Measurements from ENCODE around the gene ZNF462. TPM values are rescaled to one million over a fixed set of nuclear protein-coding genes. Genes with fewer than 3 reads are reported as not detected.

ZNF462 gene
- total RNA-seq, 4 donors from 2014 or later, result 19.1 to 57.9 (median 35.6) TPM

DNA sequence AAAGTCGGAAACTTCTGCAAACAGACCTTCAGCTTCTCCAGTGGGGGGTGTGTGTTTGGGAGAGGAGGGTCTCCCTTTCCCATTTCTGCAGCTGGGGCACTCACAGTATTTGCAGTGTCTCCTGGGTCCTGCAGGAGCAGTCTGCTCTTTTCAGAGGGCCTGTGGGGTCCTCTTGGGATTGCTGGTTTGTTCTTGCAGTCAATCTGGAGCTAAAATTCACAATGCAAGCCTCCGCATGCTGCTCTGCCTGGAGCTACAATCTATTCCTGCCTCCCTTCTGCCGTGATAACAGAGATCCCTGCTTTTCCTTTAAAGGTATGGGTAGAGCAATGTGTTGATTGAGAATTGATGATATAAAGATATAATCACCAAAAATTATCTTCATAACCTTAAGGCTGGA lies 43.2 kb downstream of the ZNF462 start:
- Histone ChIP-seq H3K4me1 (peaks cover 0 to 12% (median 0%) of the 10 kb centered on the region in 3 donors), H3K4me3 (no peak overlapping the region), H3K36me3 (peaks cover 0 to 6% of the 10 kb centered on the region in 2 donors), H3K27ac (no peak overlapping the region), H3K27me3 (no peaks in the 10 kb centered on the region), H3K9me3 (peaks cover 0 to 18% (median 0%) of the 10 kb centered on the region in 3 donors)
- 60% methylated on average over 1 of the region's 3 CpGs; no CpG with 5 or more reads in 1 of the 2 donors for WGBS, 2 donors (ENCODE audit: low coverage in 1 of 2)
- TF ChIP-seq POLR2A (IDR thresholded peaks at IDR 0.05) (no peak), EP300 (IDR thresholded peaks at IDR 0.05) (no peak), POLR2AphosphoS5 (IDR thresholded peaks at IDR 0.05) (no peak)
- TF ChIP-seq, protein P1, sequence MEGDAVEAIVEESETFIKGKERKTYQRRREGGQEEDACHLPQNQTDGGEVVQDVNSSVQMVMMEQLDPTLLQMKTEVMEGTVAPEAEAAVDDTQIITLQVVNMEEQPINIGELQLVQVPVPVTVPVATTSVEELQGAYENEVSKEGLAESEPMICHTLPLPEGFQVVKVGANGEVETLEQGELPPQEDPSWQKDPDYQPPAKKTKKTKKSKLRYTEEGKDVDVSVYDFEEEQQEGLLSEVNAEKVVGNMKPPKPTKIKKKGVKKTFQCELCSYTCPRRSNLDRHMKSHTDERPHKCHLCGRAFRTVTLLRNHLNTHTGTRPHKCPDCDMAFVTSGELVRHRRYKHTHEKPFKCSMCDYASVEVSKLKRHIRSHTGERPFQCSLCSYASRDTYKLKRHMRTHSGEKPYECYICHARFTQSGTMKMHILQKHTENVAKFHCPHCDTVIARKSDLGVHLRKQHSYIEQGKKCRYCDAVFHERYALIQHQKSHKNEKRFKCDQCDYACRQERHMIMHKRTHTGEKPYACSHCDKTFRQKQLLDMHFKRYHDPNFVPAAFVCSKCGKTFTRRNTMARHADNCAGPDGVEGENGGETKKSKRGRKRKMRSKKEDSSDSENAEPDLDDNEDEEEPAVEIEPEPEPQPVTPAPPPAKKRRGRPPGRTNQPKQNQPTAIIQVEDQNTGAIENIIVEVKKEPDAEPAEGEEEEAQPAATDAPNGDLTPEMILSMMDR (IDR thresholded peaks at IDR 0.05), result no peak
- ATAC-seq, result no peak

DNA sequence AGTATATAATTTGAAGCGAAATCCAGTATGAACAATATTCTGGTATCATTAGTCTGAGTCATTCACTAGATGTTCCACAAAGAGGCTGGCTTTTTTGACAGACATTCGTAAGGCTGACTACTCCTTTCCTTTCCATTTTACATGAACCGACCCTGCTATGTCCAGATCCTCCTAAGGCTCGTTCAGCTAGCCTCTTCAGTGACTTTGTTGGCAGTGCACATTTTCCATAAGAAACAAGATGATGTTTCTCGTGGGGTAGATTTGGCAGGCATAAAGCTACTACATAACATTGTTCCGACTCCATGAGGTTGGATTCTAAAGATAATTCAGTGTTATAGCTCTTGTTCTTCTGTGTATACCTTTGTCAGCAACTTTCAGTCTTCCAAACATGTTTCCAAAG lies 49.0 kb downstream of the ZNF462 start:
- H3K4me3 ChIP-seq, result no peak overlapping the region
- peaks cover 3 to 29% (median 5%) of the 10 kb centered on the region in 3 donors for H3K4me1 ChIP-seq
- H3K9me3 ChIP-seq, result peaks cover 0 to under 1% (median 0%) of the 10 kb centered on the region in 3 donors
- no peaks in the 10 kb centered on the region for H3K27me3 ChIP-seq
- no peak for TF ChIP-seq POLR2A (IDR thresholded peaks at IDR 0.05)
- TF ChIP-seq, protein P1 (IDR thresholded peaks at IDR 0.05), result no peak
- no peak for TF ChIP-seq POLR2AphosphoS5 (IDR thresholded peaks at IDR 0.05)
- TF ChIP-seq EP300 (IDR thresholded peaks at IDR 0.05), result no peak
- ATAC-seq, result no peak
- no peaks in the 10 kb centered on the region for H3K36me3 ChIP-seq
- no peak overlapping the region for H3K27ac ChIP-seq
- 64 to 67% methylated on average over 6 of the region's 6 CpGs for WGBS, 2 donors (ENCODE audit: low coverage in 1 of 2)

DNA sequence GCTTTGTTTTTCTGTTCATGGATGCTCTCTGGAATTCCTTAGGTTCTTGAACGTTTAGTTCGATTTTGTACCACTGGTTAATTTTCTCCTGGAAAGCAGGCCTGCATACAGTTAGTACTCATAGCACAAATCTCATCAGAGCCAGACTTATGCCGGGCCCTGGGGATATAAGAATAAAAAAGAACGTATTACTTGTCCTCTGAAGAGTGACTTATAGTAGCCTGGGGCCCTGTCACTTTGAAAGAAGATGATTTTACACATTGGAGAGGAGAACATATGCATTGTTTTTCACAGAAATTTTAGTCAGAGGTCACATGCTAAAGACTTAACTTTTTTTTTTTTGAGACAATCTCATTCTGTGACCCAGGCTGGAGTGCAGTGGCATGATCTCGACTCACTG lies 50.3 kb downstream of the ZNF462 start:
- Histone ChIP-seq H3K27me3 (no peaks in the 10 kb centered on the region), H3K36me3 (no peaks in the 10 kb centered on the region), H3K27ac (no peak overlapping the region), H3K4me3 (no peak overlapping the region), H3K4me1 (peaks cover 8 to 40% (median 11%) of the 10 kb centered on the region in 3 donors), H3K9me3 (no peaks in the 10 kb centered on the region)
- ATAC-seq, result no peak
- TF ChIP-seq POLR2A (IDR thresholded peaks at IDR 0.05) (no peak), POLR2AphosphoS5 (IDR thresholded peaks at IDR 0.05) (no peak), EP300 (IDR thresholded peaks at IDR 0.05) (no peak)
- TF ChIP-seq, protein P1 (IDR thresholded peaks at IDR 0.05), result no peak
- WGBS, 2 donors (ENCODE audit: low coverage in 1 of 2), result 53 to 74% methylated on average over 4 to 5 of the region's 5 CpGs

DNA sequence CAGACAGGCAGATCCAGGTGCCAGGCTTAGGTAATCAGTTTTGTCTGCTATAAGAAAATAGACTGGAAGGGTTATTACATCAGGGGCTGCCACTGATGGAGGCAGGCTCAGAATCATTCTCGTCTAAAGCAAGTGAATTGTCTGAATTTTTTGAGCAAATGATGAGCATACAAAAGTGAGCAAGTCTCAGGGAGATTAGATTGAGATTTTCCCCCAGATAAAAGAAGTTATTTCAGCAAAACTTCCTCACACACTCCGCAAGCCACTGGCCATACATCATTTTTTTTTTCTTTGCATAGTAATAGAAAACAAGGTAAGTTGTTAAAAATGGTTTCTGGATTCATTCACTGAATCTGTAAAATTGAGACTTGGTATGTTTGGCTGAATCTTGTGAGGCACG lies 52.9 kb downstream of the ZNF462 start:
- H3K27ac ChIP-seq, result peak overlapping the region in 1 of 4 donors; percentile 51
- peaks cover 12 to 46% (median 18%) of the 10 kb centered on the region in 3 donors for H3K4me1 ChIP-seq
- H3K9me3 ChIP-seq, result no peaks in the 10 kb centered on the region
- TF ChIP-seq, protein P1 (IDR thresholded peaks at IDR 0.05), result no peak
- TF ChIP-seq EP300 (IDR thresholded peaks at IDR 0.05) (no peak), POLR2A (IDR thresholded peaks at IDR 0.05) (no peak), POLR2AphosphoS5 (IDR thresholded peaks at IDR 0.05) (no peak)
- 80 to 91% methylated on average over 3 of the region's 3 CpGs for WGBS, 2 donors (ENCODE audit: low coverage in 1 of 2)
- no peak overlapping the region for H3K4me3 ChIP-seq
- H3K27me3 ChIP-seq, result no peaks in the 10 kb centered on the region
- no peak for ATAC-seq
- H3K36me3 ChIP-seq, result no peaks in the 10 kb centered on the region

DNA sequence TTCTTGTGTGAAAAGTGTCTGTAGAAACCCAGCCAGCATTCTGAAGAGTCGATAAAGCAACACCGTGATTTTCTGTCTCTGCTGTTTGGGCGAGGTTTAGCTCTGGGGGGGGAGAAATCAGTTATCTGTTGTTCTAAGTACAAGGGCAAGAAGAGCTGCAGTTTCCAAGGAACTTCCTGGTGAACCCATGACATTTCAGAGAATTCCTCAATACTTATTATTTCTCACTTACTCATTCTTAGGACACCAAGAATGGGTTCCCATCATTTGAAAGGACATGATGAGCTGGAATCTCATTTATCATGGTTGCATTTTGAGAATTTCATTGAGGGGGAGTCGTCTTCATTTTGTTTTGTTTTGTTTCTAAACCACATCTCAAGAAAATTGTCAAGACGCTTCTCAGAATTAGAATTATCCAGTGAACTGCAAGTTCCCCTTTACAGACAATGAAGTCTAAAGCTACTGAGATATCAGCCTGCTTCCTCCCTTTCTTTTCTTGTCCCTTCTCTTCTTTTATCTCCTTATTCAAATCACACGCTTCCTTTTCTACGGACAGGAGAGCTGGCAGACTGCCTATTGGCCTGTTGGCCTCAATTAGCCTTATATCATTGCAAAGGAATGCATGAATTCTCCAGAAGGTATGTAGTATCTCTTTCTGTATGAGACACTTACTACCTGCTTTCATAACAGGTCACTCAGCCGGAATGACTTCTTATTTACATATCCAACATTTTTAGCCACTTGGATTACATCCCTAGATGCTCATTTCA lies 53.7 kb downstream of the ZNF462 start:
- Histone ChIP-seq H3K36me3 (no peaks in the 10 kb centered on the region), H3K27me3 (no peaks in the 10 kb centered on the region), H3K27ac (peak overlapping the region; percentile 23 to 66 (median 47)), H3K4me3 (no peak overlapping the region), H3K9me3 (no peaks in the 10 kb centered on the region), H3K4me1 (peaks cover 18 to 53% (median 26%) of the 10 kb centered on the region in 3 donors)
- TF ChIP-seq POLR2A (IDR thresholded peaks at IDR 0.05), result no peak
- TF ChIP-seq POLR2AphosphoS5 (IDR thresholded peaks at IDR 0.05), result peak; percentile 12
- TF ChIP-seq, protein P1 (IDR thresholded peaks at IDR 0.05), result no peak
- 35 to 37% methylated on average over 5 to 7 of the region's 8 CpGs for WGBS, 2 donors (ENCODE audit: low coverage in 1 of 2)
- ATAC-seq, result peak; percentile 59
